ENCODE measurements around the gene PINK1. TPM values are rescaled to one million over a fixed set of nuclear protein-coding genes. Genes with fewer than 3 reads are reported as not detected.
A peak's percentile ranks its signal among the peaks of the same experiment; 100 is the strongest.

The PINK1 gene
- total RNA-seq, 2 experiments from 2014 or later = 9.4 to 10.3 TPM

GRCh38 chr1:20643080-20643479, 9.8 kb downstream of the PINK1 start:
- Mint-ChIP-seq H3K4me1 (peaks cover 2% of the 10 kb centered on the region), H3K9me3 (no peaks in the 10 kb centered on the region), H3K4me3 (no peak overlapping the region), H3K36me3 (no peaks in the 10 kb centered on the region), H3K27me3 (no peaks in the 10 kb centered on the region), H3K27ac (no peak overlapping the region)
- POLR2A ChIA-PET = no interaction called here
- no peak for DNase-seq
- no peak for ATAC-seq (ENCODE audit: low read depth)

DNA sequence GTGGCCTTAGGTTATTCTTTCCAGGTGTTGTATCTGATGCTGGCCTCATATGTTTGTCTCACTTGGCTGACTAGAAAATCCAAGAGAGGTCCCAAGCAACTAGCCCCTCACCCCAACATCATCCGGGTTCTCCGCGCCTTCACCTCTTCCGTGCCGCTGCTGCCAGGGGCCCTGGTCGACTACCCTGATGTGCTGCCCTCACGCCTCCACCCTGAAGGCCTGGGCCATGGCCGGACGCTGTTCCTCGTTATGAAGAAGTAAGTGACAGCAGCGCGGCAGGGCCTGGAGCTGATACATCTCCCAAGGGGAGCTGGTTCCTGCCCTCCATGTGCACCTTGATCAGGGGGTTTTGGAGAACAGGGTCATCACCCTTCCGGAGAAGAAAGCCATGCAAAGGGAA, 11.2 kb downstream of the PINK1 start:
- ATAC-seq (ENCODE audit: low read depth) (no peak), DNase-seq (no peak)
- Mint-ChIP-seq H3K27ac (no peak overlapping the region), H3K9me3 (no peaks in the 10 kb centered on the region), H3K4me3 (no peak overlapping the region), H3K36me3 (peaks cover 2% of the 10 kb centered on the region), H3K27me3 (no peaks in the 10 kb centered on the region), H3K4me1 (peaks cover 2% of the 10 kb centered on the region)
- POLR2A ChIA-PET = no interaction called here

GRCh38 chr1:20645414-20645813, 12.2 kb downstream of the PINK1 start:
- Mint-ChIP-seq H3K27me3 (no peaks in the 10 kb centered on the region), H3K9me3 (no peaks in the 10 kb centered on the region), H3K4me3 (no peak overlapping the region), H3K4me1 (no peaks in the 10 kb centered on the region), H3K27ac (no peak overlapping the region), H3K36me3 (peaks cover 2% of the 10 kb centered on the region)
- no peak for ATAC-seq (ENCODE audit: low read depth)
- DNase-seq = no peak
- POLR2A ChIA-PET = no interaction called here

DNA sequence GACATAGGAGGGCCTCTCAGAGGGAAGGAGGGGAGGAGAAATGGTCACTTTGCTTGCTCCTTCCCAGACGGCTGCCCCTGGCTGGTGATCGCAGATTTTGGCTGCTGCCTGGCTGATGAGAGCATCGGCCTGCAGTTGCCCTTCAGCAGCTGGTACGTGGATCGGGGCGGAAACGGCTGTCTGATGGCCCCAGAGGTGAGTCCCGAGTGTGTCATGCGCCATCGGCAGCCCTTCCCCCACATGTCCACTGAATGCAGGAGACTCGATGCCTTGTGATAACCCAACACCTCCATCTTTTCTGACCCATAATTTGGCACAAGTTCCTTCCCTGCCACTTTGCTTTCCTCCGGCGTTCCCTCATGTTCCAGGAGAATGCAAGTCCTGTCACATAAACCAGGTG, 15.2 kb downstream of the PINK1 start:
- Mint-ChIP-seq H3K27me3 (no peaks in the 10 kb centered on the region), H3K9me3 (no peaks in the 10 kb centered on the region), H3K4me1 (no peaks in the 10 kb centered on the region), H3K36me3 (peaks cover 16% of the 10 kb centered on the region), H3K27ac (no peak overlapping the region), H3K4me3 (no peak overlapping the region)
- DNase-seq (no peak), ATAC-seq (ENCODE audit: low read depth) (no peak)
- POLR2A ChIA-PET = no interaction called here

DNA sequence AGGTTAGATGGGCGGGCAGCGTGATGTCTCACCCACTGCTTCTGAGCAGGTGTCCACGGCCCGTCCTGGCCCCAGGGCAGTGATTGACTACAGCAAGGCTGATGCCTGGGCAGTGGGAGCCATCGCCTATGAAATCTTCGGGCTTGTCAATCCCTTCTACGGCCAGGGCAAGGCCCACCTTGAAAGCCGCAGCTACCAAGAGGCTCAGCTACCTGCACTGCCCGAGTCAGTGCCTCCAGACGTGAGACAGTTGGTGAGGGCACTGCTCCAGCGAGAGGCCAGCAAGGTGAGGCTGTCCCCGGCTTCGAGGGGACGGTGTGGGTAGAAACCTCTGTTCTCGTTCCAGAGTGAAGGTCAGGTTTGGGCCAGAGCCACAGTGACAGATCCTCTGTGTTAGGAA, 15.7 kb downstream of the PINK1 start:
- no peaks in the 10 kb centered on the region for H3K4me1 Mint-ChIP-seq
- POLR2A ChIA-PET = no interaction called here
- H3K4me3 Mint-ChIP-seq = no peak overlapping the region
- no peak overlapping the region for H3K27ac Mint-ChIP-seq
- ATAC-seq (ENCODE audit: low read depth) (no peak), DNase-seq (no peak)
- no peaks in the 10 kb centered on the region for H3K27me3 Mint-ChIP-seq
- H3K36me3 Mint-ChIP-seq = peaks cover 19% of the 10 kb centered on the region
- no peaks in the 10 kb centered on the region for H3K9me3 Mint-ChIP-seq

GRCh38 chr1:20652300-20652699, 19.0 kb downstream of the PINK1 start:
- ATAC-seq (ENCODE audit: low read depth) = no peak
- Mint-ChIP-seq H3K4me1 (no peaks in the 10 kb centered on the region), H3K9me3 (no peaks in the 10 kb centered on the region), H3K27ac (no peak overlapping the region), H3K36me3 (peaks cover 31% of the 10 kb centered on the region), H3K4me3 (no peak overlapping the region), H3K27me3 (no peaks in the 10 kb centered on the region)
- DNase-seq = no peak
- POLR2A ChIA-PET = no interaction called here

- DNase-seq (no peak), ATAC-seq (ENCODE audit: low read depth) (no peak)
- peaks cover 1% of the 10 kb centered on the region for H3K4me1 Mint-ChIP-seq
- peaks cover 30% of the 10 kb centered on the region for H3K36me3 Mint-ChIP-seq
- no peaks in the 10 kb centered on the region for H3K9me3 Mint-ChIP-seq
- no peak overlapping the region for H3K27ac Mint-ChIP-seq
- H3K27me3 Mint-ChIP-seq = no peaks in the 10 kb centered on the region
- no peak overlapping the region for H3K4me3 Mint-ChIP-seq
- POLR2A ChIA-PET = interaction anchor here (0.6 kb wide), 1 partner anchor 1036 kb away, joined by 3 read pairs; no protein-coding TSS in a partner anchor
Observed at GRCh38 chr1:20654104-20654690, 20.9 kb downstream of the PINK1 start.

- no peaks in the 10 kb centered on the region for H3K9me3 Mint-ChIP-seq
- H3K27ac Mint-ChIP-seq = peak overlapping the region; percentile 66
- peaks cover 21% of the 10 kb centered on the region for H3K4me1 Mint-ChIP-seq
- DNase-seq = no peak
- H3K36me3 Mint-ChIP-seq = peaks cover 28% of the 10 kb centered on the region
- H3K4me3 Mint-ChIP-seq = no peak overlapping the region
- H3K27me3 Mint-ChIP-seq = no peaks in the 10 kb centered on the region
- no peak for ATAC-seq (ENCODE audit: low read depth)
- POLR2A ChIA-PET = no interaction called here
Observed at GRCh38 chr1:20657024-20657423, 23.8 kb downstream of the PINK1 start.

GRCh38 chr1:20658166-20658915, 25.1 kb downstream of the PINK1 start:
- Mint-ChIP-seq H3K36me3 (peaks cover 20% of the 10 kb centered on the region), H3K27ac (no peak overlapping the region), H3K4me3 (no peak overlapping the region), H3K4me1 (peaks cover 29% of the 10 kb centered on the region), H3K27me3 (no peaks in the 10 kb centered on the region), H3K9me3 (no peaks in the 10 kb centered on the region)
- POLR2A ChIA-PET = no interaction called here
- no peak for ATAC-seq (ENCODE audit: low read depth)
- DNase-seq = no peak

GRCh38 chr1:20660363-20660762, 27.1 kb downstream of the PINK1 start:
- H3K4me1 Mint-ChIP-seq = peaks cover 29% of the 10 kb centered on the region
- no peaks in the 10 kb centered on the region for H3K27me3 Mint-ChIP-seq
- ATAC-seq (ENCODE audit: low read depth) = no peak
- DNase-seq = no peak
- peak overlapping the region; percentile 94 for H3K4me3 Mint-ChIP-seq
- peak overlapping the region; percentile 96 for H3K27ac Mint-ChIP-seq
- POLR2A ChIA-PET = interaction anchor here (0.6 kb wide), 3 partner anchors 9 to 25 kb away, joined by 3 to 5 read pairs (median 3); no protein-coding TSS in a partner anchor
- no peaks in the 10 kb centered on the region for H3K9me3 Mint-ChIP-seq
- H3K36me3 Mint-ChIP-seq = peaks cover 12% of the 10 kb centered on the region

DNA sequence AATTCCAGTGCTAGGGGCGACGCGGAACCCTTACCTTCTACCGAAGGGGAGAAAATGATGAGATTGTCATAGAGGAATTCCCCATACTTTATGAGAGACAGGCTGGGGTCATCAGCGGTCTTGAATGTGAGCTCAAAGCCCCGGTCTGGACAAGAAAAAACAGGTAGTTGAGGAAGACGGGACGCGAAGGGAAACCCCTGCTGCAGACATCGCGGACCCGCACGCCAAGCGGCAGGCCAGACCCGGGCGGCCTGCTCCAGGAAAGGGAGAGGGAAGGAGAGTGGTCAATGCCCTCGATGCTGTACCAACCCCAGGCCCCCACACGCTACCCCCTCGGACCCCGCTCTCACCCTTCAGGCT, 27.6 kb downstream of the PINK1 start:
- Mint-ChIP-seq H3K9me3 (no peaks in the 10 kb centered on the region), H3K36me3 (peaks cover 10% of the 10 kb centered on the region), H3K27ac (peak overlapping the region; percentile 96), H3K27me3 (no peaks in the 10 kb centered on the region), H3K4me3 (peak overlapping the region; percentile 94), H3K4me1 (peaks cover 32% of the 10 kb centered on the region)
- DNase-seq (no peak), ATAC-seq (ENCODE audit: low read depth) (peak; percentile 1)
- POLR2A ChIA-PET = interaction anchor here (0.6 to 1.5 kb wide), 8 partner anchors 13 to 524 kb away, joined by 3 to 6 read pairs (median 4); partner anchors contain the start of gene HP1BP3

DNA sequence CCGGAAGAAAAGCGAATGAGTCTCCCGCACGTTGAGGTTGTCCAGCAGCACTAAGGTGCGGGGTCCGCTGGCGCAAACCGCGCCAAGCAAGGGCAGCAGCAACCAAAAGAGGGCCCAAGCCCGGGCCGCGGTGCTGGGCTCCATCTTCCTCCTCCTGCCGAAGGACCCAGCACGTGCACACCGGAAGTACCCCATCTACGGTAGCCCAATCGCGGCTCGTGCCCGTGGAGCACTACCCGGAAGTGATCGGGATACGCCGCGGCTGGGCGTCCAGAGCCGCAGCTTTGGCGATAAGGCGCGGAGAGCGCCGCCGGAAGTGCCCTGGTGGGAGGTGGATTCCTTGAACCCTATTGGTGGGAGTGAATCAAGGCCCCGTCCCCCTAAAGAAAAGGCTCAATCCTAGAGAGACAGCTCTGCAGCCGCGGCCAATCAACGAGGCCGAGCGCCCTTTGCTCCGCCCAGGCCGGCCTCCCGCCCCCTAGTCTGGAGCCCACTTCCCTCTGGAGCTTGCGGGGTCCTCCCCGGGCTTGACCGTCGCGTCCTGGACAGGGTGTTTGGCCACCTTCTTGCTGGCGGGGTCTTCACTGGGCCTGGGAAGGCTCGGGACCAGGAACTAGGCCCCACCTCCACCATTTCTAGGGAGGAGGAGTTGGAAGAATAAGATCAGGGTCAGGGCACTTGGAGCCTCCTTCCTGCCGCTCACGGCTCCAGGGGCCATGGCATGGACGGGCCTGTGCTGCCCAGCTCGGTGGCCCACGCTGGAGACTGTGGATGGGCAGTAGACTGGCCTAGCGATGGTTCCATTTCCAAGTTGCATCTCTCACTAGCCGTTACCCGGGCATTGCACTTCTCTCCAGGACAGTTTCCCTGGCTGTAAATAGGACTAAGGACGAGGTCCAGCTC, 28.2 kb downstream of the PINK1 start, which contains the start of gene DDOST:
Gene DDOST, minus strand, starts transcription at position 163 of the 903 bp plus-strand sequence. Its CDS starts 19 bp downstream, at position 144.
- Mint-ChIP-seq H3K4me3 (peak within 1 kb of the TSS; percentile 94), H3K27ac (peak within 1 kb of the TSS; percentile 96), H3K9me3 (no peaks in the 10 kb centered on the region), H3K27me3 (no peaks in the 10 kb centered on the region), H3K36me3 (peaks cover 10% of the 10 kb centered on the region), H3K4me1 (peaks cover 32% of the 10 kb centered on the region)
- ATAC-seq (ENCODE audit: low read depth) = peak; percentile 98
- peak; percentile 92 for DNase-seq
- POLR2A ChIA-PET = interaction anchor here (0.6 to 1.5 kb wide), 10 partner anchors 15 to 524 kb away, joined by 3 to 6 read pairs (median 4); partner anchors contain the start of gene HP1BP3

- peak overlapping the region; percentile 96 for H3K27ac Mint-ChIP-seq
- H3K4me1 Mint-ChIP-seq = peaks cover 36% of the 10 kb centered on the region
- peaks cover 7% of the 10 kb centered on the region for H3K36me3 Mint-ChIP-seq
- ATAC-seq (ENCODE audit: low read depth) (no peak), DNase-seq (no peak)
- POLR2A ChIA-PET = interaction anchor here (0.6 to 1.5 kb wide), 8 partner anchors 16 to 523 kb away, joined by 3 to 6 read pairs (median 4); partner anchors contain the start of gene HP1BP3
- H3K27me3 Mint-ChIP-seq = no peaks in the 10 kb centered on the region
- peak overlapping the region; percentile 94 for H3K4me3 Mint-ChIP-seq
- H3K9me3 Mint-ChIP-seq = peaks cover 1% of the 10 kb centered on the region
Observed at GRCh38 chr1:20662110-20662475, 28.8 kb downstream of the PINK1 start.

All from activated naive CD8-positive, alpha-beta T cell treated with anti-CD3 and anti-CD28 coated beads, Interleukin-2, amount 10 ng/mL, durations not matched to agents 7 days and 5 days (primary cell).